GM12874 (cell line): ENCODE measurements around the gene CKLF.

Source experiments
- TF ChIP-seq, protein P1 (sequence below): IDR thresholded peaks from 2 replicates; pipeline ENCODE4 v1.5.1; 2011; ENCODE audit warnings: low read depth, mild to moderate bottlenecking, control low read depth, low read length, moderate library complexity; ENCODE audit not compliant: insufficient read depth

CKLF gene

DNA sequence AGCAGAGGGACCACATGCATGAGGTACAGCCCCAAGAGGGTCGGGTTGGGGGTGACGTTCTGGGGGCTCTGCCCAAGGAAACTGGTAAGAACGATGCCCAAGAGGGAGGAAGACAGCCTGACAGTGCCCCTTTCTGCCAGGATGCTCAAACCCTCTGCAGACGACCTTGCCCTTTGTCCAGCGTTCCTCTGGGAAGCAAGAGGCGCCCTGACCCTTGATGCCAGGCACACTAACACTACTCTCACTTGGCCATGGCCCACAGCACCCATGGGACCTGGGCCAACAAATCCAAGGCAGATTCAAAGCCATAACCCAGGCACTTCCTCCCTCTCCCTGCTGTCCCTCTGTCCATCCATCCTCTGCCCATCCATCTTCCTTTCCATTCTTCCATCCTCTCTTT lies 22.9 kb upstream of the CKLF start:
- TF ChIP-seq, protein P1, sequence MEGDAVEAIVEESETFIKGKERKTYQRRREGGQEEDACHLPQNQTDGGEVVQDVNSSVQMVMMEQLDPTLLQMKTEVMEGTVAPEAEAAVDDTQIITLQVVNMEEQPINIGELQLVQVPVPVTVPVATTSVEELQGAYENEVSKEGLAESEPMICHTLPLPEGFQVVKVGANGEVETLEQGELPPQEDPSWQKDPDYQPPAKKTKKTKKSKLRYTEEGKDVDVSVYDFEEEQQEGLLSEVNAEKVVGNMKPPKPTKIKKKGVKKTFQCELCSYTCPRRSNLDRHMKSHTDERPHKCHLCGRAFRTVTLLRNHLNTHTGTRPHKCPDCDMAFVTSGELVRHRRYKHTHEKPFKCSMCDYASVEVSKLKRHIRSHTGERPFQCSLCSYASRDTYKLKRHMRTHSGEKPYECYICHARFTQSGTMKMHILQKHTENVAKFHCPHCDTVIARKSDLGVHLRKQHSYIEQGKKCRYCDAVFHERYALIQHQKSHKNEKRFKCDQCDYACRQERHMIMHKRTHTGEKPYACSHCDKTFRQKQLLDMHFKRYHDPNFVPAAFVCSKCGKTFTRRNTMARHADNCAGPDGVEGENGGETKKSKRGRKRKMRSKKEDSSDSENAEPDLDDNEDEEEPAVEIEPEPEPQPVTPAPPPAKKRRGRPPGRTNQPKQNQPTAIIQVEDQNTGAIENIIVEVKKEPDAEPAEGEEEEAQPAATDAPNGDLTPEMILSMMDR: no peak

DNA sequence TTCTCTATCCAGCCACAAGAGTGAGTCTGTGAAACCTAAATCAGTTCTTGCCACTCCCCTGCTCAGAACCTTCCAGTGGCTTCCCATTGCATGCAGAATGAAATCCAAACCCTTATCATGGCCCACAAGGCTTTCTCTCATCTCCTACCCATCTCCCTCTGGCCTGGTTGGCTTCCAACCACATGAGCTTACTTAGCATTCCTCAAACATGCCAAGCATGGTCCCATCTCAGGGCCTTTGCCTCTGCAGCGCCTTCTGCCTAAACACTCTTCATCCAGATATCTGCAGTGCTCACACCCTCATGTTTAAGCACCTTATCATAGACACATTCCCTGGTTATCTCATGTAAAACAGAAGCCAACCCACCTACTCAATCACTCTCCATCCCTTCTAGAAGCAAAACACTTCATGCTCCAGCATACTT lies 18.0 kb upstream of the CKLF start:
- TF ChIP-seq, protein P1: no peak

DNA sequence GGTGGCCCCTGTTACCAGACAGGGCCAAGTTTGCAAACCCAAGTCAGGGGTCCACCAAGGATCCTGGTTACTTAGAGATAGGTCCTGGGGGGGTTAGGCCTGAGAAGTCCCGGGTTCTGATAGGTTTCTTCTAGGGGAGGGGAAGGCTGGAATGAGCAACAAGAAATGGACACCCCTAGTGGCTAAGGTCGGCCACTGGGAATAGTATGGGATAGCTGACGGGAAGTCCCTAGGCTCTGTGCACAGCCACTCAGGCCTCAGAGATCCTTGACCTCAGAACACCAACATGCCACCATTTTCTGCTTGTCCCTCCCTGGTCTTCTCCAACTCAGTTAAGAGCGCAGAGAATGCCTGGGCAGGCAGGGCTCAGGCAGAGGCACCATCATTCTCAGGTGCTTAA lies 15.9 kb upstream of the CKLF start:
- TF ChIP-seq, protein P1: no peak

DNA sequence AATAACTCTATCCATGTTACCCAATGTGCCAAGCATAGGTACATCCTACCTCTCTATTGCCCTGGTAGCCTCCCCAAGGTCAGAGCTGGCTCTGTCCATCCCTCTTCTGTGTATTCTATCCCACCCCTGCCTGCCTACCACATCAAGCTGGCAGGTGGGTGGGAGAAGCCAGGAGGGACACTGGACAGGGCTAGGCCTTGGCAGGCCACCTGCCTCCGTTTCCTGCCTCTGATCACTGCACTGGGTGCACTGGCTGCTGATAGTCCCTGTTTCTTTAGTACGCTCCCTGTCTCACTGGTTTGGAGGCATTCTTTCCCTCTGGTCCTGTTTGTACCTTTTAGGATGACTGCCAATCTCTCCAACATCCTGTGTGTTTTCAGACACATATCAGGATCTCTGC lies 15.1 kb upstream of the CKLF start:
- TF ChIP-seq, protein P1: no peak

DNA sequence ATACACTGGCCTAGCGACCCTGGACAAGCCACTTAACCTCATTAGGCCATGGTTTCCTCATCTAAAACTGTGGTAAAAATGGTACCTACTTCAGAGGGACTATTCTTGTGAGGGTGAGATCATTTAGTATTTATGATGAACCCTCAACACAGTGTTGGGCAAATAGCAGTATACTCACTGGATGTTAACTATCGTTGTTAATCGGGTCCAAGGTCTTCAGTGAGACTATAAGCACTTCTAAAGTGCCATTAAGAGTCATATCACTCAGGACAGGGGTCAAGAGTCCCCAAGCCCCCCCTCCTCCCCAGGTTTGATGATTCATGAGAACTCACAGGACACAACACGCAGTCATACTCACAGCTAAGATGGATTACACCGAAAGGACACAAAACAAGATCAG lies 13.5 kb upstream of the CKLF start:
- TF ChIP-seq, protein P1: no peak

DNA sequence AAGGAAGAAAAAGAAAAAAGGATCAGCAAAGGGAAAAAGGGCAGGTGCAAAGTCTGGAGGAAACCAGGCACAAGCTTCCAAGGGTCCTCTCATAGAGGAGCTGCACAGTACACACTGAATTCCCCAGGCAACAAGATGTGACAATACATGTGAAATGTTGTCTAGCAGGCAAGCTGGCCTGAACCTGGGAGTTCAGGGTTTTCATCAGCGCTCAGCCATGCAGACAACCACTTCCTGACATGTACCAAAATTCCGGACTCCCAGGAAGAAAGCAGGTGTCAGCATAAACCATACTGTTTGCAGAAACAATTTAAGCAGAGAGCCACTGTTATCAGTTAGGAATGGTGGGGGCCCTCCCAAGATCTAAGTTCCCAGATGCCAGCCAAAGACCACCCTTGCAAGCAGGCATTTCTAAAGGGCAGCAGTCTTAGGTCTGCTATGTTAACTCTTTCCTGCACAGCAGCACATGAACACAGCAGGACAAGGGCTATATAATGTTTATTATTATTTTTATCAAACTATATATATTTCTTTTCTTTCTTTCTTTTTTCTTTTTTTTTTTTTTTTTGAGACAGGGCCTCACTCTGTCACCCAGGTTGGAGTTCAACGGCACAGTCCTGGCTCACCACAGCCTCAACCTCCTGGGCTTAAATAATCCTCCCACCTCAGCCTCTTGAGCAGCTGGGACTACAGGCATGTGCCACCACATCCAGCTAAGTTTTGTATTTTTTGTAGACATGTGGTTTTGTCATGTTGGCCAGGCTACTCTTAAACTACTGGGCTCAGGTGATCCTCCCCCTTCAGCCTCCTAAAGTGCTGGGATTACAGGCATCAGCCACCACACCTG lies 12.5 kb upstream of the CKLF start:
- TF ChIP-seq, protein P1: no peak

DNA sequence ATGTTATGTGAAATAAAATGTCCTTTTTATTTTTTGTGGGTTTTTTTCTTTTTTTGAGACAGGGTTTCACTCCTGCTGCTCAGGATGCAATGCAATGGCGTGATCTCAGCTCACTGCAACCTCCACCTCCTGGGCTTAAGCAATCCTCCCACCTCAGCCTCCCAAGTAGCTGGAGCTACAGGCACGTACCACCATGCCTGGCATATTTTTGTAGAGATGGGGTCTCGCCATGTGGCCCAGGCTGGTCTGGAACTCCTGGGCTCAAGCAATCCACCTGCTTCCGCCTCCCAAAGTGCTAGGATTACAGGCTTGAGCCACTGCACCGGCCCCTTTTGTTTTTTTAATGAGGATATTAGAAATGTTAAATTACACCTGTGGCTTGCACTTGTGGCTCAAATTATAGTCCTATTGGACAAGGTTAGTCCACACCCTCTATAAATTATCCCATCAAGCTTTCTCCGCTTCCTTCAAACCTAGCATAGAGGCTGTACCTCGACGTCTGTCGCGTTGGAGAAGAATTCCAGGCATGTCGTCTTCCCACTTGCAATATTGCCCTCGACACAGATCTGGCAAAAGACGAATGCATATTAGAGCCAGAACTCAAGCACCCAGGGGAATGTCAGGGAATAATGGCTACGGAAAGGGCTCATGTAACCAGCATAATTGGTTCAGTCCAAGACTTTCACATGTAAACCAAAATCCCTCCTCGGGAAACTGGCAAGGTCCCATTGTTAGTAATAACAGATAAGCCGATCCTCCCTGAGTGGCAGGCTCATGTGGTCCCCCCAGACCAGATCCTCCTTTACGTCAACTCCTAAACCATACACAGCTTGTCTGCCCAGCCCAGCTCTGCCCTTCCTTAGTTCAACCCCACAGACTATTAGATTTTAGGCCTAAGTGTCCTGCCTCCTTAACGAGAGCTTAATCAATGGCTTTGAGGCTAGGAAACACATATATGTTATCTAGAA lies 10.7 kb upstream of the CKLF start:
- TF ChIP-seq, protein P1: no peak
